Lower lobe of right lung (tissue), 2 donors: ENCODE measurements around the gene TUBGCP2. TPM values are rescaled to one million over a fixed set of nuclear protein-coding genes. Genes with fewer than 3 reads are reported as not detected.

ENCODE experiments used
- ATAC-seq, 2 donors: fragments of 200-7000 bp; cut with Tn5 transposase; one replicate each; pipeline ENCODE4 v1.9.1; 2020 to 2022; ENCODE audit warnings: mild to moderate bottlenecking in 2 of 2, moderate library complexity in 2 of 2
- DNase-seq: peaks from one replicate; pipeline ENCODE4 v3.0.0-alpha.2; 2020
- H3K27ac ChIP-seq: fragments of 200-600 bp; one replicate; pipeline ENCODE4 v1.8.0; 2022
- H3K27me3 ChIP-seq: fragments of 200-600 bp; one replicate; pipeline ENCODE4 v1.8.0; 2022; ENCODE audit warnings: low read depth
- H3K36me3 ChIP-seq: fragments of 200-600 bp; one replicate; pipeline ENCODE4 v1.8.0; 2022; ENCODE audit warnings: mild to moderate bottlenecking
- H3K4me1 ChIP-seq: fragments of 200-600 bp; one replicate; pipeline ENCODE4 v1.8.0; 2022
- H3K4me3 ChIP-seq: fragments of 200-600 bp; one replicate; pipeline ENCODE4 v1.8.0; 2022; ENCODE audit warnings: mild to moderate bottlenecking
- H3K9me3 ChIP-seq: fragments of 200-600 bp; one replicate; pipeline ENCODE4 v1.8.0; 2022
- CTCF ChIP-seq: fragments of 200-600 bp; IDR thresholded peaks from one replicate; pipeline ENCODE4 v1.8.0; 2022; ENCODE audit warnings: antibody characterized with exemption, mild to moderate bottlenecking
- intact Hi-C: fragments of 100-400 bp; cut with DNase I; formaldehyde crosslinking; loops from one replicate; pipeline ENCODE4 v1.11.0; 2022
- total RNA-seq: library from RNA; stranded (reverse); fragmentation: NEBNext Ultra II Directional; extraction: Animal tissue kit (Norgen Biotek cat#: 25700); gene quantifications from one replicate; pipeline ENCODE4 v1.2.1, GENCODE V29; 2021
- donor health status: DM: no; HTN: yes; CAD: no; lungs with severe emphysema.

The TUBGCP2 gene
- total RNA-seq, 1 donor from 2014 or later = 54.5 TPM

GRCh38 chr10:133270773-133271297, 37.8 kb downstream of the TUBGCP2 start:
- Histone ChIP-seq H3K4me3 (no peak overlapping the region), H3K4me1 (peaks cover 13% of the 10 kb centered on the region), H3K27ac (no peak overlapping the region), H3K27me3 (peaks cover 9% of the 10 kb centered on the region), H3K36me3 (peaks cover 29% of the 10 kb centered on the region), H3K9me3 (no peaks in the 10 kb centered on the region)
- intact Hi-C loops = no loop called here
- DNase-seq = no peak
- ATAC-seq = no peak
- no peak for TF ChIP-seq CTCF

DNA sequence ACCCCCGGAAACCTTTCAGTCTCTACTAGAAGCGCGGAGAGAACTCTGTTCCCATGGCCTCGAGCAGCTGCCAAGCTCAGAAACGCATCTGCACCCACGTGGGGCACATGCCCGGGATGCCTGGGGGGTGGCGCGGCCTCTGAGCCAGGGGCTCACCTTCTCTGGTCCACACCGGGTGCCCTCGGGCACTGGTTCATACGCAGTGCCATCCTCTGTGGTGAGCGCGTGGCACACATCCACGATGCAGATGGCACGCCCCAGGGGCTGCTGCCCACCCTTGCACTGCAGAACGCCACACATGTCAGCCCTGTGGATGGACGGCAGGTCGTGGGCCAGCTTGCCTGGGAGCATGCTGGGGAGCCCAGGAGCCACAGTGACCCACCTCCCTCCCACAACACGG, 38.5 kb downstream of the TUBGCP2 start:
- Histone ChIP-seq H3K9me3 (no peaks in the 10 kb centered on the region), H3K36me3 (peaks cover 29% of the 10 kb centered on the region), H3K27me3 (peaks cover 3% of the 10 kb centered on the region), H3K27ac (no peak overlapping the region), H3K4me3 (no peak overlapping the region), H3K4me1 (peaks cover 8% of the 10 kb centered on the region)
- TF ChIP-seq CTCF = no peak
- intact Hi-C loops = no loop called here
- DNase-seq (no peak), ATAC-seq (no peak)

GRCh38 chr10:133269367-133269766, 39.3 kb downstream of the TUBGCP2 start:
- Histone ChIP-seq H3K4me3 (no peak overlapping the region), H3K27ac (no peak overlapping the region), H3K4me1 (peaks cover 1% of the 10 kb centered on the region), H3K36me3 (peaks cover 29% of the 10 kb centered on the region), H3K9me3 (no peaks in the 10 kb centered on the region), H3K27me3 (no peaks in the 10 kb centered on the region)
- intact Hi-C loops = no loop called here
- peak in 1 of 2 donors; percentile 2 for ATAC-seq
- no peak for TF ChIP-seq CTCF
- DNase-seq = no peak

- H3K4me3 ChIP-seq = no peak overlapping the region
- H3K36me3 ChIP-seq = peaks cover 27% of the 10 kb centered on the region
- no peak for TF ChIP-seq CTCF
- DNase-seq (no peak), ATAC-seq (no peak)
- H3K27me3 ChIP-seq = no peaks in the 10 kb centered on the region
- peaks cover 5% of the 10 kb centered on the region for H3K4me1 ChIP-seq
- no peak overlapping the region for H3K27ac ChIP-seq
- intact Hi-C loops = no loop called here
- H3K9me3 ChIP-seq = no peaks in the 10 kb centered on the region
These were observed 40.1 kb downstream of the TUBGCP2 start for GRCh38 chr10:133268532-133268931.

DNA sequence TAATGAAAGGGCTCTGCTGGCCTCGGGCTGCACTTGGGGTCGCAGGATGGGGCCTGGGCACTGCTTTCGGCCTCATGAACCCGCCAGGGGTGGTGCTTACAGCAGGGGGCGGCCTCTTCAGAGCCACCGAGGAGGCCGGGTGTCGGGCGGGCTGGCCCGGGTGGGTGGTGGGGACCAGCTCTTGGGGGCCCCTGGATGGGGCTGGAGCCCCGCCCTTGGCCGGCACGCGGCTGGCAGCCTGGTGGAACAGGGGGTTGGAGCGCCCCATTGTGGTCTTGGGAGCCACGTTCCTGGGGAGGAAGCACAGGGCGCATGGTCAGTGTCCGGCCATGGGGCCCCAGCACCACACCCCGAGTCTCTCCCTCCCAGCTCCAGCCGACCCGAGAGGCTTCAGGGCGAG, 40.8 kb downstream of the TUBGCP2 start:
- H3K36me3 ChIP-seq = peaks cover 21% of the 10 kb centered on the region
- no peak overlapping the region for H3K27ac ChIP-seq
- intact Hi-C loops = no loop called here
- ATAC-seq = no peak
- H3K27me3 ChIP-seq = no peaks in the 10 kb centered on the region
- DNase-seq = no peak
- H3K4me1 ChIP-seq = peaks cover 10% of the 10 kb centered on the region
- H3K9me3 ChIP-seq = no peaks in the 10 kb centered on the region
- H3K4me3 ChIP-seq = no peak overlapping the region
- TF ChIP-seq CTCF = no peak

DNA sequence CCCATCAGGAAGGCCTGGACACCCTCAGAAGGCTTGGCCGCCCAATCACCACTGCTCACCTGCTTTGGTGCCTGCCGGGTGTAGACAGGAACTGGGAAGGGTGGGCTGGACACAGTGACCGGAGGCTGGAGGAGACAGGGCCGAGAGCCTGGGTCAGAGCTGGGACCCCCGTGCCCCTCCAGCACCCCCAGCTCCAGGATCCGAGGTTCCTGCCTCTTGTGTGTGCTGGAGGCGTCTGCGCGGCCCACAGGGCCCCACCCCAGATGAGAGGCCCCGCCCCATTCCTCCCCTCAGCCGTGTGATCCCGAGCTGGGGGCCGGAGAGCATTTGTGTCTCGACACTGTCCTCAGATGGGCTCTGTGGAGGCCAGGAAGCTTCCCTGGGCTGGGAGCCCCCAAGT, 41.4 kb downstream of the TUBGCP2 start:
- H3K9me3 ChIP-seq = no peaks in the 10 kb centered on the region
- H3K36me3 ChIP-seq = peaks cover 21% of the 10 kb centered on the region
- ATAC-seq (no peak), DNase-seq (no peak)
- no peak overlapping the region for H3K27ac ChIP-seq
- peaks cover 15% of the 10 kb centered on the region for H3K4me1 ChIP-seq
- H3K27me3 ChIP-seq = no peaks in the 10 kb centered on the region
- TF ChIP-seq CTCF = no peak
- no peak overlapping the region for H3K4me3 ChIP-seq
- intact Hi-C loops = no loop called here
